HG02981 (cell line): ENCODE data around the gene CHTOP.
A peak's percentile ranks its signal among the peaks of the same experiment; 100 is the strongest.
"Not testable (repeated sequence)": the region's sequence is repeated elsewhere in the genome, so short reads cannot be mapped to it uniquely, and the experiment has no call there.

Experiments used
- ATAC-seq: cut with Tn5 transposase; IDR thresholded peaks from one replicate; pipeline ENCODE4 v1.9.1; 2021; ENCODE audit warnings: mild to moderate bottlenecking, moderate library complexity; ENCODE audit not compliant: unreplicated experiment

Gene CHTOP

DNA sequence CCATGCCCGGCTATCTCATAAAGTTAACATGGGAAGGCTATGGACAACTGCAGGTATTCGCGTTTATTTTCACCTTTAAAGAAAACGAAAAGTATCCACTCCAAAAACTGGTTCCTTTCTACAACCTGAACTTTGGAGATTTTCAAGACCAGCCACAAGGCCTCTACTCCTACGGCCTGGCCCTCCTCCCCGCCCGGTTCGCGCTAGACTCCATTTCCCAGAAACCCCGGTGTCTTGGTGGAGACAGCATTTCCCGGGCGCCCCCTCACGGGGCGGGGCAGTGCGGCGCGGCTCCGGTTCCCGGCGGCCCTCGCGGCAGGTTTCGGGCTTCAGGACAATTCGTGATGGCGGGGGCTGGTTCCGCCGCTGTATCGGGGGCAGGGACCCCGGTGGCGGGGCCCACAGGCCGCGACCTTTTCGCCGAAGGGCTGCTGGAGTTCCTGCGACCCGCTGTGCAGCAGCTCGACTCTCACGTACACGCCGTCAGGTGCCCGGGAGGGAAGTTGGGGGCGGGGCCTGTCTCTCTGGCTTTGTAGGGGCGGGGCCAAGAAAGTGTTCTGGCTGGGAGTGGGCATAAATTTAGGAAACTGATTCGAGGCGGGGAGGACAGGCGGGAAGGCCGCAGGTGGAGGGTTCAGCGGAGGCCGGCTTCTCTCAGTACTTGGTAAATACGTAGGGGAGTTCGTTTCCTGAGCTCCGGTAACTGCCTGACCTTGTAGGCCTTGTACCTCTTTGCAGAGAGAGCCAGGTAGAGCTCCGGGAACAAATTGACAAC, 24.7 kb downstream of the CHTOP start, which contains the start of gene SNAPIN:
Gene SNAPIN (plus strand): TSS at position 304 of the 775 bp plus-strand sequence. CDS start 41 bp downstream, at position 345.
- ATAC-seq: peak; percentile 93

DNA sequence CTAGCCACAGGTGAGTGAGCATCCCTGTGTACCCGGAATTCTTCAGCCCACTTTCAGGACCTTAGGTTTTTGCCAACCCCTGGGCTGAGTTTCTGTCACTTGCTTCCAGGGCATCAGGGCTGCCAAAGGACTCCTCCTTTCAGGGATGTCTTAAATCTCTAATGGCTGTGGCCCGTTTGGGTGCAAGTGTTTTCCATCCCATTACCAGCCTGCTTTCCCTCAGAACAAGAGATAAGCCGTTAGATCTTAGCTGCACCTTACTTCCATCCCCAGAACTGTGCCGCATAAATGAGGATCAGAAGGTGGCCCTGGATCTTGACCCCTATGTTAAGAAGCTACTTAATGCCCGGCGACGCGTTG, 25.3 kb downstream of the CHTOP start:
- no peak for ATAC-seq

DNA sequence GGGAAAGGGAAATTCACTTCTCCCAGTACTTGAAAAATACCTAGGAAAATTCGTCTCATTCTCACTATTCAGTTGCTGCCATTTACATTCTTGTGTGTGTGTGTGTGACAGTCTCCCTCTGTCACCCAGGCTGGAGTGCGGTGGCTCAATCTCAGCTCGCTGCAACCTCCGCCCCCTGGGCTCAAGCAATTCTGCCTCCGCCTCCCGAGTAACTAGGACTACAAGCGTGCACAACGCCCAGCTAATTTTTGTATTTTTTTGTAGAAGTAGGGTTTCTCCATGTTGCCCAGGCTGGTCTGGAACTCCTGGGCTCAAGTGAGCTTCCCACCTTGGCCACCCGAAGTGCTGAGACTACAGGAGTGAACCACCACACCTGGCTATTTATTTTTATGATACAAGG, 25.8 kb downstream of the CHTOP start:
- ATAC-seq: no peak

DNA sequence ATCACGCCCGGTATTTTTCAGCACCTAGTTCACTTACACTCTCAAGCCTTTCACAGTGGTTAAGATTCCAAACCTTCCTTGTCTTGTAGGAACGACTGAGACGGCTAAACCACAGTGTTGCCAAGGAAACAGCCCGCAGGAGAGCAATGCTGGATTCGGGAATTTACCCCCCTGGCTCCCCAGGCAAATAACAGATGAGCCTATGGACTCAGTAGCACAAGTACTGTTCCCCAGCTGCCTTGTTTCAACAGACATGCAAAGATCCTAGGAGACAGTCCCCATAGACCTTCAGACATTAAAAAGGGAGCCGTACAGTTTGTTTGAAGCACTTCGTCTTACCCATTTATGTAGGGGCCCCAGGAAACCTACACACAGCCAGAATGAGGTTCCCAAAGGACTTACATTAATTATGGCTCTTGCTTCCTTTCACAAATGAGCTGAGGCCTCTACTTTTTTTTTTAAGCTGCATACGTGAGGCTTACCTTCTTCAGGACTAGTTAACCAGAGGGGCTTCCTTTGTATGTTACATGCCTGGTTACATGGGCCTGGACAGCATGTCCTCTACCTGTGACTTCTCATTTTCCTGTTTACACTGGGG, 27.3 kb downstream of the CHTOP start:
- no peak for ATAC-seq

DNA sequence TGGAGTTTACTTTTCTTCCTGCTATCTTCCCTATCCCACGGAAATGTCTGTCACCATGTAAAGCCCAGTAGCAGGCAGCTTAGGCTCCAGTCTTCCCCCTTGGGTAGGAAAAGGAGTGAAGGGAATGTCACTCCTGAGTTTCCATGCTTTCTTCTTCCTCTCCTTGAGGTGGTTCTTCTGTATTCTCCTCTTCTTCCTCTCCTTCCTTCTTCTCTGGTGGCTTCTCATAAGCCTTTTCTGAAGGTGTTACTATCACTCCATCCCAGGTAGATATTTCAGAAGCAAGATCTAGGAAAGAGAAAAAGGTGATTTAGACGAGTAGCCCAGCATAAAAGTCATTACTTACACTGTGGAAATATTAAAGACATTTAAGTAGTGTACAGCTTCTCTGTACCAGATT, 28.4 kb downstream of the CHTOP start:
- no peak for ATAC-seq

DNA sequence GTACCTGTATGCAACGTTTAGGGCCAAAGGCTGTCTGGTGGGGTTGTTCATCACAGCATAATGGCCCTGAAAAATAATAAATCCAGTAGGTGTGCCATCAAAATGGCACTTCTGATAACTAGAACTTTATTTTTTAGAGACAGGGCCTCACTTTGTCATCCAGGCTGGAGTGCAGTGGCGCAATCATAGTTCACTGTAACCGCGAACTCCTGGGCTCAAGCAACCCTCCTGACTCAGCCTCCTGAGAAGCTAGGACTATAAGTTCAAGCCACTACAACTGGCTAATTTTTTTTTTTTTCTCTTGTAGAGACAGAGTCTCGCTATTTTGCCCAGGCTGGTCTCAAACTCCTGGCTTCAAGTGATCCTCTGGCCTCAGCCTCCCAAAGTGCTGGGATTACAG, 29.3 kb downstream of the CHTOP start:
- no peak for ATAC-seq

DNA sequence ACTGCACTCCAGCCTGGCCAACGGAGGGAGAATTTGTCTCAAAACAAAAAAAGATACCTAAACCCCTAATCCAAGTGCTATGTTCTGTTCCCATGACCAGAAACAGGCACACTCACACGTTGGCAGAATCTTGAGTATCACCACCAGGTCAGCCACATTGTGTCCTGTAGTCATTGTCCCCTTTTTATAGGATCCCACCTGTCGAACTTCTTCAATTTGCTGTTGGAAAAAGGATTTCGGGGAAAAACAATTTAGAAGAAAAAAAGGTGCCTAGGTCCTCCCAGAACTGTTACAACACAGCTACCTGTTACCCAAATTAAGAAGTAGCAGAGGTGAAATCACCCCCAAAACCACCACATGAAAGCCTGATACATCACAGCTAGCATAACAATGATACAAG, 33.6 kb downstream of the CHTOP start:
- ATAC-seq: no peak

DNA sequence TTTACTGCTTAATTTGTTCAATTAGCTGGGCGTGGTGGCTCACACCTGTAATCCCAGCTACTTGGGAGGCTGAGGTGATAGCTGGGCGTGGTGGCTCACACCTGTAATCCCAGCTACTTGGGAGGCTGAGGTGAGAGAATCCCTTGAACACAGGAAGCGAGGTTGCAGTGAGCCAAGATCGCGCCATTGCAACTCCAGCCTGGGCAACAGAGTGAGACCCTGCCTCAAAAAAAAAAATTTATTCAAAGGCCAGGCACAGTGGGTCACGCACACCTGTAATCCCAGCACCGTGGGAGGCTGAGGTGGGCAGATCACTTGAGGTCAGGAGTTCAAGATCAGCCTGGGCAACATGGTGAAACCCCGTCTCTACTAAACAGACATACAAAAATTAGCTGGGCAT, 34.8 kb downstream of the CHTOP start:
- not testable (repeated sequence) for ATAC-seq

DNA sequence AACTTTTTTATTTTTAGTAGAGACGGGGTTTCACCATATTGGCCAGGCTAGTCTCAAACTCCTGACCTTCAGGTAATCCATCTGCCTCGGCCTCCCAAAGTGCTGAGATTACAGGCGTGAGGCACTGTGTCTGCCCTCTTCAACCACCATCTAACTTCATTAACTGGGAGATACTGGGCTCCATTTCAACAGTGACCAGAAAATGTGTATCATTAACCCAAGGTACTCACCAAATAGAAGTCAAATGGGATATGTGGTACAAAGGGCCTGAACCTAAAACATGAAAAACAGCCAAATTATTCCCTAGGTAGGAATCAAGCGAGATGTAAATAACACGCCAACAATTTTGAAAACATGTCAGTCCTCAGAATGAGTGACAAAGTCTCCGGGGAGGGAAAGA, 35.7 kb downstream of the CHTOP start:
- ATAC-seq: no peak

DNA sequence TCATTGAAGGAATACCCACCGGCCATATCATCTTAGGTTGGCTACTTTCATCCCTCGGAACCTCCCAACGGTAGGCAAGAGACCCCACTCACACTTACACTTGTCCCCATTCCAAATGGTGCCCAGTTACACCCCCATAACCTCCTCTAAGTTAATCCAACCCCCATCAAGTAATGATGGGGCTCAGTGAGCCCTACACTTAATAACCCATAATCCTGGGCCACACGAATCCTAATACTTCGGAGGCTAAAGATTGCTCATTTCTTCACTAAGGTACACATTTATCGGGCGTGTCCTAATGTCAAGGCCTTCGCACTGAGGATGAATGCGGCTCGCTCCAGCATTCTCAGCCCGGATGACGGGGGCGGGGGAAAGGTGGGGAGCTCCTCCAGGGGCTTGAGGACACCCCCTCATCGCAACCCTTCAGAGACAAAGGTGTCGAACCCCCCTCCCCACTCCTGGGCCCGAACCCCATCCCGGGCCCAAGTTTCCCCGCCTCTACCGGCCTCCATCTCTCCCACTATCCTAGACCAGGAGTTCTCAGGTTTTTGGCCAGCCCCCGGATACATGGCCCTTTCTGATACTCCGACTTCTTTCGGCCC, 36.5 kb downstream of the CHTOP start:
- ATAC-seq: no peak

DNA sequence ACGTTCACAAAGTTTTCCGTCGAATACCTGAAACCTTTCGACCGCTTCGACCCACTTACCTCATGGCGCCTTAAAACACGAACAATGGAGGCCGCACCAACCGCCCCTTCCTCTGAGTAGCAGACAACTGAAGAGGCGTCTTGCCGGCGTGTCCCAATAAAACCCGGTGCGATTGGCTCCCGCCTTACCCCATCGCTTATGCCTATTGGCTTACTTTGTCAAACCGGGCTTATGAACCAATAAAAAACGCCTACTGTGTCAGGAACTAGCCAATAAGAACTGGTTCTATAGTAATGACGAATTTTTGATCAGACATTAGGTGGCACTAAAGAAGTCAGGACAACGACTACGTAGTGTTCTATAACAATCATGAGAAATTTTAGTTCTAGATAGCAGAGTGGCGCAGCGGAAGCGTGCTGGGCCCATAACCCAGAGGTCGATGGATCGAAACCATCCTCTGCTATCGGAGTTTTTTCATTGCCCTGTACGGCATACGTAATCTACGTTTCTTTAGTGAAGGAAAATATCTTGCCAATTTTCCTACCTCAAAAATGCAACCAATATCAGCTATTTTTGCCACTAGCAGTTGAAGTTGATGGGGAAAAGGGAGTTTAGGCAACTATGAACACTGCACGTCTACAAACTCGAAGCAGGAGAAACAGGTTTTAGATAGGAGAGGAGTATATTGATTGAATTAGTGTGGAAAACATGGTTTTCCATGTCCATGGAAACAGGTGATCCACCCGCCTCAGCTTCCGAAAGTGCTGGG, 37.2 kb downstream of the CHTOP start, which contains the start of gene ILF2:
Gene ILF2 (minus strand): TSS at position 135 of the 769 bp plus-strand sequence. CDS start 71 bp downstream, at position 64.
- ATAC-seq: peak; percentile 89

DNA sequence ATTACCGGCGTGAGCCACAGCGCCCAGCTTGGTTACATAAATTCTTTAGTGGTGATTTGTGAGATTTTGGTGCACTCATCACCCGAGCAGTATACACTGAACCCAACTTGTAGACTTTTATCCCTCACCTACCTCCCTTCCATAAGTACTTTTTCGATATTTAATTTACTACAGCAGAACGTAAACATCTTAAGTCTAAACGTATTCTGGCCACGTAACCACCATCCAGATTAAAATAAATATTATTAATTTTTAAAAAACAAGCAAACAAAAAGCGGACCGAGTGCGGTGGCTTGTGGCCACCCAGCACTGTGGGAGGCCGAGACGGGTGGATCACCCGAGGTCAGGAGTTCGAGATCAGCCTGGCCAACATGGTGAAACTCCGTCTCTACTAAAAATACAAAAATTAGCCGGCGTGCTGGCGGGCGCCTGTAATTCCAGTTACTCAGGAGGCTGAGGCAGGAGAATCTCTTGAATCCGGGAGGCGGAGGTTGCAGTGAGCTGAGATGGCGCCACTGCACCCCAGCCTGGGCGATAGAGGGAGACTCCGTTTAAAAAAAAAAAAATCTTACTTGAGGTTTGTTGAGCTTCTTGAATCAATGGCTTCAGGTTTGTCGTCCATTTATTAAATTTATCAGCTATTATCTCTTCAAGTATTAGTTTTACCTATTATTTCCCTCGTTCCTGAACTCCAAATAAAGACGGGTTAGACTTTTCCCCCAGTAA, 37.9 kb downstream of the CHTOP start:
- peak; percentile 4 for ATAC-seq

DNA sequence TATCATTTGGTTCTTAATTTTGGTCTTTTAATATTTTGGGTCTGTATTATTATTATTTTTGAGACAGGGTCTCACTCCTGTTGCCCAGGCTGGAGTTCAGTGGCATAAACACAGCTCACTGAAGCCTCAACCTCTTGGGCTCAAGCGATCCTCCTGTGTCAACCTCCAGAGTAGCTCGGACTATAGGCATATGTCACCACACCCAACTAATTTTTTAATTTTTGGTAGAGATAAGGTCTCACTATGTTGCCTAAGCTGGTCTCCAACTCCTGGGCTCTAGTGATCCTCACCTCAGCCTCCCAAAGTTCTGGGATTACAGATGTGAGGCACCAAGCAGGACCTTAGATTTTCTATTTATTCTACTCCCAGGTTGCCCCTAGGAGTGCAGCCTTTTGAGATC, 39.6 kb downstream of the CHTOP start:
- no peak for ATAC-seq

DNA sequence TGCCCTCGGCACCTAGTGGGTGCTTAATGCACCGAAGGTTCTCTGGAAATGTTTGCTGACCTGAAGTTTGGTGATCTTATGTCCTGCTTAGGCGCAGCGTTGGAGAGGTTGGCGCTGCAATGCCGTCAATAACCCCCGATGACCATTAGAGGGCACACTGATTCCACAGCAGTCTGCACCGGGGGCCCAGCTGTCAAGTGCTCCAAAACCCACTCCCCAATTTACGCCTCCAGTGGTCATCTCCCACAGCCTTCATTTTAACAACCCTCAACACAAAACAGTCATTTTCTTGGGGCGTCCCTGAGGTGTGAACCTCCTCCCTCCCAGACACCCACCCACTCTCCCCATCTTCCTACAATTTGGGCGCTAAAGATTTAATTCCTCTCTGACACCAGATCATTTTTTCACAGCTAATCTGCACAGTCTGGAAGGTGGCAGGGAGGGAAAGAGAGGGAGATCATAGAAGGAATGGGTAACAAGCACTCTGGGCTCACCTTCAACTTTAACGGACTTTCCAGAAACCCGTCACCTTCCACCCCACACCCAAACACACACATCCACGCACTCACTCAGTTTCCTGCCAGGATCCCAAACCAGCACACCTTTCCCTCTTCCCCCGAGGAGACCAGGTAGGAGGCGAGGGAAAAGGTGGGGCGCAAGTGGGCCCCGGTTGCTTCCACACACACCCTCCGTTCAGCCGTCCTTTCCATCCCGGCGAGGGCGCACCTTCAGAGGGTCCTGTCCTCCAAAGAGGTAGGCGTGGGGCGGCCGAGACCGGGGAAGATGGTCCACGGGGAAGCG, 44.1 kb downstream of the CHTOP start:
- no peak for ATAC-seq

DNA sequence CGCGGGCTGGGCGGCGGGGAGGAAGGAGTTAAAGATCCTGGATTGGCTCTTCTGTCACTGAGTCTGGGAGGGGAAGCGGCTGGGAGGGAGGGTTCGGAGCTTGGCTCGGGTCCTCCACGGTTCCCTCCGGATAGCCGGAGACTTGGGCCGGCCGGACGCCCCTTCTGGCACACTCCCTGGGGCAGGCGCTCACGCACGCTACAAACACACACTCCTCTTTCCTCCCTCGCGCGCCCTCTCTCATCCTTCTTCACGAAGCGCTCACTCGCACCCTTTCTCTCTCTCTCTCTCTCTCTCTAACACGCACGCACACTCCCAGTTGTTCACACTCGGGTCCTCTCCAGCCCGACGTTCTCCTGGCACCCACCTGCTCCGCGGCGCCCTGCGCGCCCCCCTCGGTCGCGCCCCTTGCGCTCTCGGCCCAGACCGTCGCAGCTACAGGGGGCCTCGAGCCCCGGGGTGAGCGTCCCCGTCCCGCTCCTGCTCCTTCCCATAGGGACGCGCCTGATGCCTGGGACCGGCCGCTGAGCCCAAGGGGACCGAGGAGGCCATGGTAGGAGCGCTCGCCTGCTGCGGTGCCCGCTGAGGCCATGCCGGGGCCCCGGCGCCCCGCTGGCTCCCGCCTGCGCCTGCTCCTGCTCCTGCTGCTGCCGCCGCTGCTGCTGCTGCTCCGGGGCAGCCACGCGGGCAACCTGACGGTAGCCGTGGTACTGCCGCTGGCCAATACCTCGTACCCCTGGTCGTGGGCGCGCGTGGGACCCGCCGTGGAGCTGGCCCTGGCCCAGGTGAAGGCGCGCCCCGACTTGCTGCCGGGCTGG, 44.9 kb downstream of the CHTOP start, which contains the start of gene NPR1:
Gene NPR1 (plus strand): TSS at position 170 of the 818 bp plus-strand sequence. CDS start 421 bp downstream, at position 591.
- ATAC-seq: no peak

DNA sequence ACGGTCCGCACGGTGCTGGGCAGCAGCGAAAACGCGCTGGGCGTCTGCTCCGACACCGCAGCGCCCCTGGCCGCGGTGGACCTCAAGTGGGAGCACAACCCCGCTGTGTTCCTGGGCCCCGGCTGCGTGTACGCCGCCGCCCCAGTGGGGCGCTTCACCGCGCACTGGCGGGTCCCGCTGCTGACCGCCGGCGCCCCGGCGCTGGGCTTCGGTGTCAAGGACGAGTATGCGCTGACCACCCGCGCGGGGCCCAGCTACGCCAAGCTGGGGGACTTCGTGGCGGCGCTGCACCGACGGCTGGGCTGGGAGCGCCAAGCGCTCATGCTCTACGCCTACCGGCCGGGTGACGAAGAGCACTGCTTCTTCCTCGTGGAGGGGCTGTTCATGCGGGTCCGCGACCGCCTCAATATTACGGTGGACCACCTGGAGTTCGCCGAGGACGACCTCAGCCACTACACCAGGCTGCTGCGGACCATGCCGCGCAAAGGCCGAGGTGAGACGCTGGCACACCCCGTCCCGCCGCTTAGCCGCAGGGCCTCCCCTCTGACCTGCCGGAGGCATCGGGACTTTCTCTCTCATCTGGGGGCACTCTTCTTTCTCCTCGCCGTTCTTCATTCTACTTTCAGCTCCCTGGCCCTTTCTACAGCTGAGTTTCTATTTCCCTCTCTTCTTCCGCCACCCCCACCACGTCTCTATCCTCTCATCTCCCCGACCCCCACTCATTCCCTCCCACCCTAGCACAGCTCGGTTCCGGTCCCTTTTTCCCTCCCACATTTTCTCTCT, 45.7 kb downstream of the CHTOP start:
- no peak for ATAC-seq

DNA sequence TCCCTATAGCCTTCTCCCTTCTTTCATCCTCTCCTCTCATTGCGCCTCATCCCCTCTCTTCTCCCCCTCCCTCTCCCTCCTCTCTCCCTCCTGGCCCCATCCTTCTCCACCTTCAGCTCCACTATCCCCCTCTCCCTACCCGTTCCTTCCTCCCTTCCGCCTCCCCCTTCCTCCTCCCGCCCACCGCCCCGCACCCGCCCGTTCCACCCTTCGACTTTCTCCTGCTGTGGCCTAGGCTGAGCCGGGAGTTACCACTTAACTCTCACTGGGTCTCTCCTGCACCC, 46.2 kb downstream of the CHTOP start:
- ATAC-seq: no peak

DNA sequence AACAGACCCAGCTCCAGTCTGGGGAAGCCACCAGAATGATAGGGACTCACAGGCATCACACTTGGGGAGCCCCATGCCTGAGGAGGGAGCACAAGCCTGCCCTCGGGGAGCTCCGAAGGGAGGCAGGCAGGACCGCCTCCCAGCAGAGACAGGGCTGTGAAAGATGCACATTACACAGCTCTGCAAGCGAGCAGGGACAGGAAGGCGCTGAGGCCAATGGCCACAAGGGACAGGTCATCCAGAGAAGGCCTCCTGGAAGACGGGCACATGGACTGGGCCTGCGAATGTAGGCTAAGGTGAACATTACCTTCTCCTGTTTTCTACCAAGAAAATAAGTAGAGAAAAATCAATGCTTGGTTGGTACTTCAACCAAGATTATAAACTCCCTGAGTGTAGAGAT, 48.9 kb downstream of the CHTOP start:
- ATAC-seq: no peak
